AG09319 (cell line): Measurements from ENCODE around the gene ESF1.
A peak's percentile ranks its signal among the peaks of the same experiment; 100 is the strongest.
"Not testable (repeated sequence)": the region's sequence is repeated elsewhere in the genome, so short reads cannot be mapped to it uniquely, and the experiment has no call there.

Source experiments
- DNase-seq: peaks from one replicate; pipeline ENCODE4 v3.0.0-alpha.2; 2010; ENCODE audit warnings: low read depth; ENCODE audit errors: extremely low read depth
- CTCF ChIP-seq: IDR thresholded peaks from 2 replicates; pipeline ENCODE4 v1.5.1; 2011; ENCODE audit warnings: low read depth, mild to moderate bottlenecking, inconsistent platforms, low read length, moderate library complexity

The ESF1 gene

GRCh38 chr20:13775867-13776266 is 8.9 kb downstream of the ESF1 start:
- TF ChIP-seq CTCF = no peak
- no peak for DNase-seq

- DNase-seq = no peak
- TF ChIP-seq CTCF = no peak
Observed at GRCh38 chr20:13772529-13772928, 12.2 kb downstream of the ESF1 start.

- DNase-seq = no peak
- peak; percentile 40 for TF ChIP-seq CTCF
Observed at GRCh38 chr20:13771853-13772453, 12.8 kb downstream of the ESF1 start.

- no peak for DNase-seq
- TF ChIP-seq CTCF = no peak
Observed at GRCh38 chr20:13770141-13770540, 14.6 kb downstream of the ESF1 start.

- DNase-seq = no peak
- no peak for TF ChIP-seq CTCF
Observed at GRCh38 chr20:13765868-13766416, 18.8 kb downstream of the ESF1 start.

GRCh38 chr20:13765299-13765698 is 19.4 kb downstream of the ESF1 start:
- no peak for DNase-seq

GRCh38 chr20:13760451-13760946 is 24.2 kb downstream of the ESF1 start:
- not testable (repeated sequence) for DNase-seq

More at GRCh38 chr20:13765299-13765698, 19.4 kb downstream of the ESF1 start:
- no peak for TF ChIP-seq CTCF

- TF ChIP-seq CTCF = no peak
- no peak for DNase-seq
Observed at GRCh38 chr20:13758884-13759283, 25.8 kb downstream of the ESF1 start.
